Mammary epithelial cell (primary cell): Measurements from ENCODE around the gene PHLDB3.

Source experiments
- CTCF ChIP-seq, 2 donors: IDR thresholded peaks in 1 of 2; conservative IDR thresholded peaks in 1 of 2; 2 replicates each; pipeline ENCODE4 v1.5.1; 2011 to 2012; ENCODE audit warnings: inconsistent platforms in 2 of 2, low read length in 2 of 2, mild to moderate bottlenecking in 2 of 2, control low read depth in 1 of 2, low read depth in 1 of 2; ENCODE audit not compliant: insufficient read depth in 1 of 2; ENCODE audit errors: extremely low read depth in 1 of 2
- EZH2 ChIP-seq: IDR thresholded peaks from 2 replicates; pipeline ENCODE4 v1.6.1; 2012; ENCODE audit warnings: low read length, inconsistent platforms, borderline replicate concordance

DNA sequence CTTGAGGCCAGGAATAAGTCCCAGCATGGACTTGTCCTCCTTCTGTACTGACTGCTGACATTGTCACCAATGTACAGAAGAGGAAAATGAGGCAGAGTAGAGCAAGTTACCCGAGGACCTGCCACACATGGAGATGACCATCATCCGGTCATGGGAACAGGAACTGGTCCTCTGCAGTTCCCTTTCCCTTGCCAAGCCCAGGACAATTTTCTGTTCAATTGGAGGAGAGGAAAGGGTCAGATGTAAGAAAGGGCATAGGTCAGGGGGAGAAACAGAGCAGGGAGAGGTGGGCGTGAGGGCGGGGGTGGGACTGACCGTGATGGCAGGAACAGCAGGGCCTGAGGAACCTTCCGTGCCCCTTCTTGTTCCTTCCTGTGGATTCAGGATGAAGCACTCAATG, 18.6 kb downstream of the PHLDB3 start:
- TF ChIP-seq CTCF (conservative IDR thresholded peaks at IDR 0.05 in 1 of 2, IDR thresholded peaks at IDR 0.05 in 1 of 2; ENCODE audit: extremely low read depth in 1 of 2, insufficient read depth in 1 of 2, low read depth in 1 of 2, low read length in 2 of 2) (no peak), EZH2 (no peak)
